ENCODE results near the gene PRSS21.

The PRSS21 gene

DNA sequence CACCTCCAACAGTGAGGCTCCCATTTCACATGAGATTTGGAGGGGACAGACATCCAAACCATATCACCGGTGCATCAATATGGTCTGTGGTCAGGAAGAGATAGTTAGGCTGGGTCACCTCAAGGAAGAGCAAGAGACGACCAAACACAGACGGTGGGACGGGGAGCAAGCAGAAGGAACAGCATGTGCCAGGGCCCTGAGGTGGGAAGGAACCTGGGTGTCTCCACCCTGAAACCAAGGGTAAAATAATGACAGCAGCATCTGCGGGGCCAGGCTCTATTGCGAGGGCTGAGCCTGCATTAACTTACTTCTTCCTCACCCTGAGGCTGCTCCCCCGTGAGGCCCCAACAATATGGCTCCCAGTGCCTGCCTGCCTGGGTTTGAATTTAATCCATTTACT is 8.9 kb upstream of the PRSS21 start:
- DNase-seq: no peak

DNA sequence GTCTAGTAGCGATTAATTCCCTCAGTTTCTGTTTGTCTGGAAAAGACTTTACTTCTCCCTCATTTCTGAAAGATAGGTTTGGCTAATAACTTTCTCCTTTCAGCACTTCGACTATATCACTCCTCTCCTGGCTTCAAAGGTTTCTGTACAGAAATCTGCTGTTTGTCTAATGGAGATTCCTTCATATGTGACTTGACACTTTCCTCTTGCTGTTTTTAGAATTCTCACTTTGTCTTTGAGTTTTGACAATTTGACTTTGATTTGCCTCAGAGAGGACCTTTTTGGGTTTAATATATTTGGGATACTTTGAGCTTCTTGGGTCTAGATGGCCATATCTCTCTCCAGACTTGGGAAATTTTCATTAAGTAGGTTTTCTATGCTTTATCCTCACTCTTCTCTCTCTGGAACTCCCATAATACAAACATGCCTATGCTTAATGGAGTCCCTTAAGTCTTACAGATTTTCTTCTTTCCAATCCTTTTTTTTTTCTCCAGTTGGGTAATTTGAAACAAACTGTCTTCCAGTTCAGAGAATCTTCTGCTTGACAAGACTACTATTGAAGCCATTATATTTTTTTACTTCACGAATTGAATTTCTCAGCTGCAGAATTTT is 7.8 kb upstream of the PRSS21 start:
- DNase-seq: no peak

DNA sequence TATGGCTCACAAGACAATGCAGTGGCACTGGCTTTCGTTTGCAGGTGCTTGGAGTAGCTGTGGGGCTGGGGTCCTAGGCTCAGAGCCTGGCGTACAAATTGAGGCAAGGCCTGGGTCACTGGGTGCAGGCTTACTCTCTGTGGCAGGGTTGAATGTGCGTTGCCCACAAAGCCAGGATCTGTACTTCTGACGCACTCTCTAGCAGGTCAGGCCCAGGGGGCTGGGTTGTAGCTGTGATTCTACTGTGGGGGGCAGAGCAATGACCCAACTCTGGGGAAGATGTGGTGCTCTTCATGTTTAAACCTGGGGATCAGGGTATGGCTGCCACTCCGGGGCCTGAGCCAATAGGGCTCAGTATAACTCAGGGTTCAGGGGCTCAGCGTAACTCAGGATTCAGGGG is 6.4 kb upstream of the PRSS21 start:
- DNase-seq: no peak

DNA sequence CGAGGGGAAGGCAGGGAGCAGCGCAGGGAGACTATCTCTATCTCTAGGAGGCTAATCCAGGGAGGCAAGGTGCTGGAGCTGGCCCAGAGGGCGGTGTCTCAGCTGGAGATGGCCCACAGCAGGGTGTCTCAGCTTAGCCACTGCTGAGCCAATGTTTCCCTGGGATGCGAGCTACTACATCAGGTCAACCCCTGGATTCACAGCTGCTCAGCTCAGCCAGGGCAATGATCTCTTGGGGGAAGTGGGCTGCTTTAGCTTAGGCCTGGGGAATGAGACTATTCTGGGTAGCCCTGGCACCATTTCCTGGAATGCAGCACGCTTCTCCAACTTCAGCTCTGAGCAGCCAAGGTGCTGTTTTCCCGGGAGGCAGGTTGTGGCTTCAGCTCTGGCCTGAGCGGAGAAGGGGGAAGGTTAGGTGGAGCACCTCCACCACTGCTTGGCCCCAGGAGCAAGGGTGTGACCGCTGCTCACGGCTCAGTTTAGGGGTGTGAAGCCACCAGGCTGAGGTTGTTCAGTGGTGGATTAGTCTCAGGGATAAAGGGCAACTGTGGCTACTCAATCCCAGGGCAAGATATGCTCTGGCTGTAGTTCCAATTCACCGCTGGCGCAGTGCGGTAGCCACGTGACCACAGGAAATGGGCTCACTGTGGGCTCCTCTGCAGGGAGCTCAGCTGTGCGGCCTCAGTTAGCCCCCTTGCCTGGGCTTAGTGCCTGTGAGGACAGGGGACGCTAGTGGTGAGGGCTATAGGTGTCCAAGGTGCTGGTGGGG is 5.2 kb upstream of the PRSS21 start:
- DNase-seq: peak; percentile 30

DNA sequence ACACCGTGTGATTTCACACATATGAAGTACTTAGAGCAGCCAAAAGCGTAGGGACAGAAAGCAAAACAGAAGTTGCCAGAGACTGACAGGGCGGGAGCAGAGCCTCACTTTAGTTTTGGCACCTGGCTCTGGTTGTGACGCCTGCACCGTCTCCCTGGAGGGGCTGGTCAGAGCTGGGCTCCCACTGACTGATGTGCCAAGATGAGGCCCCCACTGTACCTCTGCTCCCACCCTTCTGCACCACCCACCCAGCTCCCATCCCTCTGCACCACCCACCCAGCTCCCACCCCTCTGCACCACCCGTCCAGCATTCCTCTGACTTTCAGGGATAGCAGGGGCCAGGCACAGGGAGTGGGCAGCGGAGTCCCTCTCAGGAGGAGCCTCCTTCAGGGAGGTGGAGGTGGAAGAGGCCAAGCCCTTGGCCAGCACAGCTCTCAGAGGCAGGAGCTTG is 3.2 kb upstream of the PRSS21 start:
- DNase-seq: no peak

DNA sequence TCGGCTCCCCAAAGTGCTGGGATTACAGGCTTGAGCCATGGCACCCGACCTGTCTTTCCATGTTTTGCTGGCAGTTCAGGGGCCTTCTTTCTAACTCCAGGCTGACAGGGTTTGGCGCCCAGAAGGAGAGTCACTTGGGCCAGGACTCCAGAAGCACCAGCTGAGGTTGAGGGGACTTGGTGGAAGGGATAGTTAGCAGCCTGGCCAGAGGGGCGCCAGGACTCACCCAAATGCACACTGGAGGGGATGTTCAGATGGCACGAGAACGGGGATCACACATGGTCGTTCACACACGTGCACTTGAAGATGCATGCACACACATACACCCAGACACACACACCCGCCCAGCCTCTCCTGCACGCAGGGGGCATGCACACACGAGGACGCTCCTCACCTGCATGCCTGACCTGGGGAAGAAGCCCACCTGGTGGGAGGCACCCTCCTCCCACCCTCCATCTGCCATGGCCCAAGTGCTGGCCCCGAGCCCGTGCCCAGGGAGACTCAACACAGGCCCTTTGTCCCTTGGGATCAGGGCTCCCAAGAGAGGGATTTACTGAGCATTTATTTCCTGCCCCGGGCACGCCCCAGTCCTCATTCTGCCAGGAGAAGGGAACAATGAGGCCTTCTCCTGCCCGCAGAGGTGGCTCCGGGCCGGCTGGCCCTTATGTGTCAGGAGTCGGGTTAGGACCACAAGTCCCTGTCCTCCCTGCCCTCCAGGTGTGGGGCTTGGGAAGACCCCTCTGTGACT is 2.3 kb upstream of the PRSS21 start:
- DNase-seq: no peak

DNA sequence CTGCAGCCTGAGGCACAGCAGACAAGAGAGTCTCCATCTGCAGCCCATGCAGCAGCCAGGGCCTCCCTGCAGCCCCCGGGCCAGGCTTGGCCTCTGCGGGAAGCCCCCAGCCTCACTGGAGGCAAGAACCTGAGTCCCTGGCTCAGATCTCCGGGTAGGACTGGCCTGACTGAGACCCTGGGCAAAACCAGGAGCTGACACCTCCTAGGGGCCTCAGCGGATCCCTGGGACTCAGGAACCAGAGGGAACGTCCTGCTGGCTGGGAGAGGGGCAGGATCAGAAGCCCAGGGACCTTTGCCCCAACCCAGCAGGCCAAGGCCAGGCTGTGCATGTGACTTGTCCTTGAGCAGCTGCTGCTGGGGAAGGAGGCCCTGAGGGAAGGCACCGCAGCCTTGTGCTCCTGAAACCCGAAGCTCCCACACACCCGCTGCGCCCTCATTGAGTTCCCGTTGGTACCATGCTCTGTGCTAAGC is 1.7 kb upstream of the PRSS21 start:
- no peak for DNase-seq

DNA sequence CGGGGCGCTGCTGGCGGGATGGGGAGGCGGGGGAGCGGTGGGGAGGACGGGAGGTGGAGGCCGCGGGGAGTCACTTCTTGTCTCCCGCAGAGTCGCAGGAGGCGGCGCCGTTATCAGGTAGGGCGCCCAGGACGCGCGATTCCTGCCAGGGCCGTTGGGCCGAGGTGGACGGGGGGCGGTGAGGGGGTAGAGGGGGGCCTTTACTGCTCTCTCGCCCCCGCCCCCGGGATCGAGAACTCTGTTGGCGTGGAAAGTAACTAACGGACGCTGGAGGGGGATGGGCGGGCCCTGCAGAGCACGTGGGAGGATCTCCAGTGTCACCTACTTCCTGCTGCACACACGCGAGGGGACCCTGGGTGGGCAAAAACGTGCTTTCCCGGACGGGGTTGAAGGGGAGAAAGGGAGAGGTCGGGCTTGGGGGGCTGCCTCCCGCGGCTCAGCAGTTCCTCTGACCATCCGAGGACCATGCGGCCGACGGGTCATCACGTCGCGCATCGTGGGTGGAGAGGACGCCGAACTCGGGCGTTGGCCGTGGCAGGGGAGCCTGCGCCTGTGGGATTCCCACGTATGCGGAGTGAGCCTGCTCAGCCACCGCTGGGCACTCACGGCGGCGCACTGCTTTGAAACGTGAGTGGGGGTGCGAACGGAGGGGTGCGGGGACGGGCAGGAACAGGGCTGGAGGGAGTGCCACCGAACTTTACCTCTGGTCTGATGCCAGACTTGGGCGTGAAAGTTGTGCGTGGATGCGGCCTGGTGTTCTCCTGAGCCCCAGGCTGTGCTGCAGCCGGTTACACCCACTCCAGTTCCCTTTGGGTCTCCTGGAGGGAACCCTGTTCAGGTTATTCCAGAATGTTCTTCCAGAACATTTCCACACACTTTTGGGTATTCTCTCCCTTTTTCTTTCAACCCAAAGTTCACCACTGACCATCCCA is 569 bp downstream of the PRSS21 start:
- no peak for DNase-seq

DNA sequence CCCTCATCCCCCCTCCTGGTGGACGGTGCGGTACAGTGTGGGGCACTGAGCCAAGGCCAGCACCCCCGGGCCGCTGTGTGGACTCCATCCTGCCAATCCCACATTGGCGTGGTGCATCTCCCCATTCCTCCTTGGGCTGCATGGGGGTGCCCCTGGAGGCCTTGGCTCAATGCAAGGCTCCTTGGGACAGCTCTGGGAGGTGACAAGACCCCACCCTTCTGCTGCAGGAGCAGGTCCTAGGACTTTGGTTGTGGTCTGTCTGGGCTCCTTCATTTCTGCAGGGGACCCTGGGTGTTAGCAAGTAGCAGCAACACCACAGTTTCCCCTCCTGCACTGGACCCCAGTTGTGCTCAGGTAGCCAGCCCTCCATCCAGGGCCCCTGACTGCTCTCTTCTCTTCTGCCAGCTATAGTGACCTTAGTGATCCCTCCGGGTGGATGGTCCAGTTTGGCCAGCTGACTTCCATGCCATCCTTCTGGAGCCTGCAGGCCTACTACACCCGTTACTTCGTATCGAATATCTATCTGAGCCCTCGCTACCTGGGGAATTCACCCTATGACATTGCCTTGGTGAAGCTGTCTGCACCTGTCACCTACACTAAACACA is 1.3 kb downstream of the PRSS21 start:
- DNase-seq: no peak

DNA sequence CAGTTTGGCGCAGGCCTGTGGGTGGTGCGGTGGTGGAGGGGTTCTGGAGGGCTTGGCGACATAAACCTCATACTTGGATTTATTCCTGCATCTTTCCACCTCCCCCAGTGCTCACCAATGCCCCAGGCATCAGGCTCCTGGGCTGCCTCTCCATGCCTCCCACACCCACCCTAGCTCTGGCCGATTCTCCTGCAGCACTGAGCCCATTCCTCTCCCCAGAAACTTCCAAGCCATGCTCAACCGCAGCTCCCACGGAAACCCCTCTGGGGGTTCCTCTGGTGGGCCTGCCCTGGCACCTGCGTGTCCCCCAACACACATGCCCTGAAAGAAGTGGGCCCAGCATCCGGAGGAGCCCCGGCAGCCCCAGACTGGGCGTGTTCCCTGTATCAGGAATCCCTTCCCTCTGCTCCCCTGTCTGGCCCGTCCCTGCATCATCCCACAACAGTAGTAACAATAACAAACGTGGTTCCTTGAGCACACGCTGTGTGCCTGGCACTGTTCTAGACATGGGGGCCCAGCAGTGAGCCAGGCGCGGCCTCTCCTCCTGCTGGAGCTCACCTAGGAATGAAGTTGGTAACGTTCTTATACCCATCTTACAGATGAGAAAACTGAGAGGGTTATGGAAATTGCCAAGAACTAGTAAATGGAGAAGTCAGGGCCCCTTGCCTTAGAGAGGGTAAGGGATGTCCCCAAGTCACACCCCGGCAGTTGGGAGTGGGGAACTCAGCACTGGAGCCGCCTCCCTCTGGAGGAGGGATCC is 2.3 kb downstream of the PRSS21 start:
- DNase-seq: no peak

DNA sequence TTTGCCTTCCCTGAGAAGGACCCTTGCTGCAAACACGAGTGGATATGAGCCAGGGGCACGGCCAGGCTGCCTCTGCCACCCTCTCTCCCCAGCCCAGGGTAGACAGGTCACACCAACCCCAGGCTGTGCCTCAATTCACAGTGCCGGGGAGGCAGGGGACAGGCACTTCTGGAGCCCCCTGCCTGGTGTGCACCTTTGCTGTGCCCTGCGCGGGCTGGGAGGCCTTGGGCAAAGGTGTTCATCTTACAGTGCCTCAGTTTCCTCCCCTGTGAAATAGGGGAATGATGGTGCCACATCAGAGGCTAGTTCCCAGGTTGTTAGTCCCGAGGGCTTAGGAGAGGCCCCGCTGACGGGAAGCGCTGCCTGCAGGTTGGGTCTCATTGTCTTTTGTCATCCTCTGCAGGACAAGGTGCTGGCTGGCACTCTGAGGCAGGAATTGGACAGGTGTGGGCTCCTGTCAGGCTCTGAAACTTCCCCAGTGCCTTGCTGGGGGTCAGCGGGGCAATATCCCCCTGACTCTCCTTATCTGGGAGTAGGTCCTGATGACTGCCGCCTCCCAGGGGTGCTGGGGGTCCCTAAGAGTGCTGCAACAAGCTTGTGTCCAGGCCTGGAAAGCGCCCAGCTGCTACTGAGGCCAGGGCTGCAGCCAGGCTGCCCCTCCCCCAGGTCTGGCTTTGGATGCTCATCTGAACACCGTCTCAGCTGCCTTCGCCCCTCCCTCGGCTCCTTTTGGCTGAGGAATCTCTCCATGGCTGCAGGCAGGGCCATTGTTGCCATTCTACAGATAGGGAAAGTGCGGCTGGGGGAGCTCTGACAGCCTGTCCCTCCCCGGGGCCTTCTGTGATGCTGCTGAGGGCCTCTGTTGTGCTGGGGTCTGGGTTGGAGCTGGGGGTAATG is 3.1 kb downstream of the PRSS21 start:
- no peak for DNase-seq

DNA sequence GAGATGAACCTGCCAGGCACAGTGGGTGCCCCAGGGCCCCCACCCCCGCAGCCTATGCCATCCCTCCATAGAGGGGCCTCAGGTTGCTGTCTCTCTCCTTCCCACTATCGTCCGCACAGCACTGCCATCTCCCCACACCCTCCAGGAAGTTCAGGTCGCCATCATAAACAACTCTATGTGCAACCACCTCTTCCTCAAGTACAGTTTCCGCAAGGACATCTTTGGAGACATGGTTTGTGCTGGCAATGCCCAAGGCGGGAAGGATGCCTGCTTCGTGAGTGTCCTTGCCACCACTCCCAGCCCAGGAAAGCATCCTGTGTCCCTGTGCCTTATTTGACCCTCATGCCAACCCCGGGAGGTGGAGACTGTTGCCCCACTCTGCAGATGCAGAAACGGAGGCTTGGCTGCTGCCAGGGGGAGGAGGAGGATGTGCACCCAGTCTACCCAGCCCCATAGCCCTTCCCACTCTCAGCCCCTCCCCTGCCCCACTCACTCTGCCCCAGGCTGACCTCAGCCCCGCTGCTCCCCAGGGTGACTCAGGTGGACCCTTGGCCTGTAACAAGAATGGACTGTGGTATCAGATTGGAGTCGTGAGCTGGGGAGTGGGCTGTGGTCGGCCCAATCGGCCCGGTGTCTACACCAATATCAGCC is 3.9 kb downstream of the PRSS21 start:
- no peak for DNase-seq

DNA sequence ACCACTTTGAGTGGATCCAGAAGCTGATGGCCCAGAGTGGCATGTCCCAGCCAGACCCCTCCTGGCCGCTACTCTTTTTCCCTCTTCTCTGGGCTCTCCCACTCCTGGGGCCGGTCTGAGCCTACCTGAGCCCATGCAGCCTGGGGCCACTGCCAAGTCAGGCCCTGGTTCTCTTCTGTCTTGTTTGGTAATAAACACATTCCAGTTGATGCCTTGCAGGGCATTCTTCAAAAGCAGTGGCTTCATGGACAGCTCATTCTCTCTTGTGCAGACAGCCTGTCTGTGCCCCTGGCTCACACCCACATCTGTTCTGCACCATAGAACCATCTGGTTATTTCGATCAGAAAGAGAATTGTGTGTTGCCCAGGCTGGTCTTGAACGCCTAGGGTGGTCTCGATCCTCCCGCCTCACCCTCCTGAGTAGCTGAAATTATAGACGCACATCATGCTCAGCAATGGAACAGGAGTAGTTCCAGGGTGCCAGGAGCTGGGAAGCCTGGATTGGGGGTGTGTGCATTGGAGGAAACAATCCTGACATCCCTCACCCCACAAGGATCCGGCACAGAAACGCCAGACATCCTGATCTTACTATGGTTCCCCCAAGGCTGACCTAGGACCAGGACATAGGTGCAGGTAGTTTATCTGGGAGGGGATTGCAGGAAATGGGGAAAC is 4.6 kb downstream of the PRSS21 start:
- DNase-seq: no peak

DNA sequence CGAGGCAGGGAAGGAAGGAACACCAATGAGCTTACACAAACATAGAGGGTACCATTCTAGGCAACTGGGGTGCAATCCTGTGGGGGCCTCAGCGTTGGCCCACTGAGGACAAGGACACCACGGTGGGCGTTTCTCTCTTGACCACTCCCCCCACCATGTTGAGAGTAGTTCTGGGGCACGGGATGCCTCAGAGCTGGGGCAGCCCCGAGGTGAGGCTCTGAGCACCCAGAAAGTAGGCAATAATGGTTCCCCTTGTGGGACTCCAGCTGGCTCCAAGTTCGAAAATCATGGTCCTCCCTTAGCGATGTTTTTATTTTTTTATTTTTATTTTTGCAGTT is 5.1 kb downstream of the PRSS21 start:
- DNase-seq: no peak

DNA sequence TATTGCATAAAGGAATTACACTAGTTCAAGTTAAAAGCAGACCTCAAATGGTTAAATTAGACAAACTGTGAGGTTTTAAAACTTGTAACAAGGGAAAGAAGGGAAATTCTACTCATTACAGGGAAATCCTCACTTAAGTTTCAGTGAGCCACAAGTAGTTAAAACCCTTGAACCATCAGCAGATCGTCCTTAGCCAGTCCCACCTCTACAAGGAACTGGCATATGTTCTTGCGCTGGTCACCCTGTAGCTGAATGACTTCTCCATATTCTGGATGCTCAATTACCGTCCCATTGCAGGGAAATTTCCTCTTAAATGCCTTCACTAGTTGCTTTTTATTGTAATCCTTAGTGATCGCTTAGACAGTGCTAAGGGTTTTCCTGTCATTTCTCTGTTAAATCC is 5.5 kb downstream of the PRSS21 start:
- DNase-seq: no peak

DNA sequence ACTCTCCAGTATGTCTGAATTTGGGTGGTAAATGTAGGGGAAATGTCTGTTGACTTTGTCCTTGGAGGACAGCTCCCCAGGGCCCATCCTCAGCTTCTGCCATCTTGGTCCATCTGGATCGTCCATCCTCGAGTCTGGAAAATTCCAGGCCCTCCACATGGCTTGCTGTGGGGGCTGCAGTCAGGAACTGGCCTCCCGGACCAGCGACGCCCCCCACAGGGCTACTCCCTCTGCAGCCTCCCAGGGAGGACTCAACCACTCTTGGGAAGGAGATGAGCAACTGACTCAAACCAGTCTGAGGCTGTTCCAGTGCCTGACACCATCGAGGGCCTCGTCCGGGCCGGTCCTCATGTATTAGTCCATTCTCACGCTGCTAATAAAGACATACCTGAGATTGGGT is 7.6 kb downstream of the PRSS21 start:
- no peak for DNase-seq

DNA sequence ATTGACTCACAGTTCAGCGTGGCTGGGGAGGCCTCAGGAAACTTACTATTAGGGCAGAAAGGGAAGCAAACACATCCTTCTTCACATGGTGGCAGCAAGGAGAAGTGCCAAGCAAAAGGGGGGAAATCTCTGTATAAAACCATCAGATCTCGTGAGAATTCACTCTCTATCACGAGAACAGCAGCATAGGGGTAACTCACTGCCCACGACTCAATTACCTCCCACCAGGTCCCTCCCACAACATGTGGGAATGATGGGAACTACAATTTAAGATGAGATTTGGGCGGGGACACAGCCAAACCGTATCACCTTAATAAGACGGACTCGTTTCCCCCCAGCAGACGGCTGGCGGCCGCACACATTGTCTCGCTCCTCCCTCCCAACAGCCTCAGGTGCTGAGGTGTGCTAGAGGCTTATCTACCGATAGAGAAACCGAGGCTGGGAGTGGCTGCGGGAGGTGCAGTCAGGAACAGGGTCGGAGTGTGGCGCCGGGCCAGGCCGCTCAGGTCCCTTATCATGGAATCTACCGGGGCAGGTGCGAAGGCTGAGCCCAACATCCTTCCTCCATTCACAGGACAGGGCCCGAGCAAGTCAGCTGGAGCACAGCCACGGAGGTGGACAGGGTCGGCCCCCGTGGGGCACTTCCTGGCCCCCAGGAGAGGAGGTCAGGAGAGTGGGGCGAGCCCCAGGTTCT is 8.2 kb downstream of the PRSS21 start:
- DNase-seq: no peak

DNA sequence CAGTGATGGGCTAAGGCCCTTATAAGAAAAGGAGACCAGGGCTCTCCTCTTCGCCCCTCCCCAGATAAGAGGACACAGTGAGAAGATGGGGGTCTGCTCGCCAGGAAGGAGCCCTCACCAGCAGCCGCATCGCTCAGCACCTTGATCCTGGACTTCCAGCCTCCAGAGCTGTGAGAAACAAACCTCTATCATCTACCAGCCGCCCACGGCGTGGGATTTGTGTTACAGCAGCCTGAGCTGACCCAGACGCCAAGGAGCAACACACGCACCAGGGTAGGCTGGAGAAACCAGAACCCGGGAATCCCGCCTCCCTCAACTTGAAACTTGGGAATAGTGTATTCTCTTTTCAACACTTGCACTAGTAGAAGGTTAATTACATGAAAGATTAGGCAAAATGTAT is 8.9 kb downstream of the PRSS21 start:
- no peak for DNase-seq

Measured in NCI-H146 (cell line).